Activated T-cell treated with anti-CD3 and anti-CD28 coated beads for 1 hour (primary cell): ENCODE results near the gene MYOG.

Experiments used
- DNase-seq: peaks from one replicate; pipeline ENCODE4 v3.0.0-alpha.2; 2020; ENCODE audit warnings: low read depth

Gene MYOG

DNA sequence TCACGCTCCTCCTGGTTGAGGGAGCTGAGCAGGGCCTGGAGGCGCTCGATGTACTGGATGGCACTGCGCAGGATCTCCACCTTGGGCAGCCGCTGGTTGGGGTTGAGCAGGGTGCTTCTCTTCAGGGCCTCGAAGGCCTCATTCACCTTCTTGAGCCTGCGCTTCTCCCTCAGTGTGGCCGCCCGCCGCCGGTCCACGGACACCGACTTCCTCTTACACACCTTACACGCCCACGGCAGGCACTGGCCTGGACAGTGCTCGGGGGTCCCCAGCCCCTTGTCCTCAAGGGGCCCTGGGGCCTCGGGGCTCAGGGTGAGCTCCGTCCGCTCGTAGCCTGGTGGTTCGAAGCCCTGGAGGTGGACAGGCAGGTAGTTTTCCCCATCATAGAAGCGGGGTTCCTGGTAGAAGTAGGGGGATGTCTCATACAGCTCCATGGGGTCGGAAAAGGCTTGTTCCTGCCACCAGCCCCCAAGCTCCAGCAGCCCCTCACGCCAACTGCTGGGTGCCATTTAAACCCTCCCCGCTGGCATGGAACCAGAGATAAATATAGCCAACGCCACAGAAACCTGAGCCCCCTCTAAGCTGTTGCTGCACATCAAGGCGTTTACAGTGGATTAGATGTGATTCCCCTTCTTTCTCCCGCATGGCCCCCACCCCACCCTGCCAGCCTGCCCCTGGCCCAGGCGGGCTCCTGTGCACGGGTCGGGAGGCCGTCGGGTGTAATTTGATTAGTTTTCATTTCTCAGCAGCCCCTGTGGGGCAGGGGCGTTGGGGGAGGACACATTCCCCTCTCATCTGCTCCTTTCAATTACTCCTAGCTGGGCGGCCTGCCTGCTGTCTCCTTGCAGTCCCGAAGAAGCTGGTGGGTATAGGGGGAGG, at the start of gene MYOG:
TSS of gene MYOG (minus strand) at position 485 of the 879 bp plus-strand sequence. CDS start at position 434, 51 bp downstream.
- no peak for DNase-seq

DNA sequence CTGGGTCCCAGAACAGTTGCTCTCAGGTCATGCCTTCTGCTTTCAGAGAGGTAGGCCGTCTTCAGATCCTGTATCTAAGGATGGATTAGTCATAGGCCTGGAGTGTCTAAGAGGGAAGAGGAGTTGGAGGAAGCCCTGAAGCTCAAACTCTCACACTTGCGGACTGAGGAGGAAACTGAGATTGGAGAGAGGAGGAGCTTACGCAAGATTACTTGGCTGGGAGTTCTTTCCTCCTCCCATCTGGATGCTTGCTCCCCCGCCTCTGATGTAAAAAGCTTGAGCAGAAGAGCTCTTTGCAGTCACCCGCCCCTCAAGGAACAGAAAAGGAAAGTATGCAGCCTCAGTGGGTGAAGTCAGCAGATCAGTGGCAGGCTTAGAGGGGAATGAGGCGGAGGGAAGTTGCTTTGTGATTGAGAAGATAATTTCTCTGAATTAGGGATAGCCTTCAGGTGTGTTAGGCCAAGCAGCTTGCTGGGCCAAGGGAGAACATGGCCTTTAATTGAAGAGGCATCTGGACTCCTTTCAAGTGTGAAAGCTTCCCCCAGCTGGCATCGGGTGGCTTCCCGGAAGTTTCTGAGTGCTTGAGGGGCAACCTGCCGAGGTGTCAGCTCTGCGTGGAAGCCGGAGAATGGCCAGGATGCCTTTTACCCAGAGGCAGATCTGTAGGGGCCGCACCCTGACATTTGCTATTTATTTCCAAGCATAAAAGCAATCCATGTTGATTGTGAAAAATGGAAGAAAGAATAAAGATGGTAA, 48.3 kb upstream of the MYOG start:
- no peak for DNase-seq

DNA sequence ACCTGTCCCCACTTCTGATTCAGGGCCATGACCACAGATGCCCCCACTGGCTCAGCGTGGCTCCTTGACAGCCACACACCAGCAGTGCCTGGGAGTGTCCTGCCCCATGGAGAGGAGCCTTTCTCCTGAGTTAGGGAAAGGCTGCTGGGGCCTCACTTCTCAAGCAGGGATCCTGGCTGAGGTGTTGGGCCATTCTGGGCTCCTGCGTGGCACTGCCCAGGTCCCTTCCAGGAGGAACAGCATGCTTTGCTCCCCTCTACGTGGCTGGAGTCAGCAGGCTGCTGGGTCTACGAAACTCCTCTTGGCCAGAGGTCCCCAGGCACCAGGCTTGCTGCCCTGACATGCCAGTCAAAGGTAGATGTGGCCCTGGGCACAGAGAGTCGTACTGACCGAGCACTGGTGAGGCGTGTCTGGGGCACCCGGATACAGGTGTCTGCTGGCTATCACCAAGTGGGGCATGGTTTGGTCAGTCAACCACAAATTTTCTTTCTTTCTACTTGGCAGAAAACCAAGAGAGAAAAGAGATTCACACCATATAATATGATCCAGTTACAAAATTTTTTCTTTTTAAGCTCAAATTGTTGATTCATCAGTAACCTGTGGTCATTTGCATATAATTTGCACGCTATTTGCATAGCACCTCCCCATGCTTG, 45.9 kb upstream of the MYOG start:
- DNase-seq: no peak

DNA sequence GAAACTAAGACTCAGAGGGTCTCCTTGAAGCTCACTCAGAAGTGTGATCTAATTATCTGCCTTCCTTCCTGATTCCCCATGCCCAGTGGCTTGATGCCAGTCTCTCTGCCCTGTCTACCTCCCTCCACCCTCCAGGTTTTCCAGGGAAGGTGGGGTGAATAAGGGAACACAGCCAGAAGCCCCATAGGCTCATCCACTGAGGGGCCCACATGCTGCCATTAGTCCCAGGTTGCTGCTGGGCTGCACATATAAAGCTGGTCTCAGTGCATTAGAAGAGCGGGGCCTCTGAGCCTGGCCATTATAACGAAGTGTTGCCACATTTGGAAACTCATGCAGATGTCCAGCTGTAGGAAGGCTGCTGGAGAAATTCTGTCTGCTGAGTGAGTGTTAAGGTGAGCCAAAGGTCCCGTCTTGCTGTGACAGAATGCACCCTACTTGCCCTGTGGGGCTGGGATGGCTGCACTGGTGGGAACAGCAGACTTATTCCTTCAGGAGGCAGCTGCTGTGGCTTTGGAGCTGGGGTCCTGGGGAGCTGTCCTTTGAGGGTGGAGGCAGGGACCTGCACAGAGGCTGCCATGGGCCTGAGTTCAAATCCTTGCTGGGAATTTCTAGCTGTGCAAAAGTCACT, 44.7 kb upstream of the MYOG start:
- DNase-seq: no peak

DNA sequence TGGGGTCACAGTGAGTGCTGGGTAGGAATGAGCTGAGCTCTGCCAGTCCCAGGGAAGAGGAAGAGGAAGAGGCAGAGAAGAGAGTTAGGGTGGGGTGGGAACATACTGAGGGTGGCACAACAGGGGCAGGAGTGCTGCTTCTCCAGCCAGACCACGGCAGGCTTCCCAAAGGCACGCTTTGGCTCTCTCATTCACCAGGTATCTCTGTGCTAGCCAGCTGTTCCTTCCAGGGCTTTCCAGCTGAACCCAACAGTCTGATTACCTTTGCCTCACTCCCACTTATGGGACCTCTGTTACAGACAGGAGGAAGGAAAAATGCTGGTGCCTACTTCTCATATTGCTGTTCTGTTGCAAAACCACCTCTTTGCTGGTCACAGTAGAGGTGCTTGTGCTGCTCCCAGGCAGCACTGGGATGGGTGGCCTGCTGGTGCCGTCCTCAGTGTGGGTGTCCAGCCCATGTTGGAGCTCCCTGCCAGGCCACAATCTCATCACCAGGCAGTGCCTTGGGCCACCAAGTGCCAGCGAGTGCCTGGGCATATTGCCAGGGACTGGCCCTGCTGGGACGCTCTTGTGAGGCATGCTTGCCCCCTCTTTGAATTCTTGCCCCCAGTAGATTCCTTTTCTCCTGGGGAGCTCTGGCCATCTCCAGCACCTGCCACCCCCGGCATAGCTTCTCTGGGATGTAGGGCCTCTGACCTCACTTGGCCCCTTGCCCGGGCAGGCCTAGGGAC, 43.9 kb upstream of the MYOG start:
- DNase-seq: no peak

DNA sequence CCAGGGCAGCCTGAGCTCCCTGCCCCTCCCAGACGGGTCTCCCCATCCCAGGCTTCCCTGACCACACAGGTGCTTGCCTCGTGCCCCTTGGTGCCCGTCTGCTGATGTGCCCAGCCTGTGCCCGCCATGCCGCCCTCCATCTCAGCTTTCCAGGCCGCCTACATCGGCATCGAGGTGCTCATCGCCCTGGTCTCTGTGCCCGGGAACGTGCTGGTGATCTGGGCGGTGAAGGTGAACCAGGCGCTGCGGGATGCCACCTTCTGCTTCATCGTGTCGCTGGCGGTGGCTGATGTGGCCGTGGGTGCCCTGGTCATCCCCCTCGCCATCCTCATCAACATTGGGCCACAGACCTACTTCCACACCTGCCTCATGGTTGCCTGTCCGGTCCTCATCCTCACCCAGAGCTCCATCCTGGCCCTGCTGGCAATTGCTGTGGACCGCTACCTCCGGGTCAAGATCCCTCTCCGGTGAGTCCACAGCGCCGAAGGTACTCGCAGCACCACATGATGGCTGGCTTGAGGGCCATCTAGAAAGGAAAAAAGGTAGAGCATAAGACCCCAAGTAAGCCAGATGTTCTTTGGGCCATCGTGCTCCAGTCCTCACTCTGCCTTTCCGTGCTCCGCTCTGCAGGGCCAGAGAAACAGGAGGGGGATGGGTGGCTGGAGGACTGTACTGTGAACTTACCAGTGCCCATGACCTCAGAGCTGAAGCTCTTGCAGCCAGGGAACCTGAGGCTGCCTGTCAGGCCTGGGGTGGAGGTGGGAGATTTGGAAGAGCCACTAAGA, 43.1 kb upstream of the MYOG start:
- no peak for DNase-seq

DNA sequence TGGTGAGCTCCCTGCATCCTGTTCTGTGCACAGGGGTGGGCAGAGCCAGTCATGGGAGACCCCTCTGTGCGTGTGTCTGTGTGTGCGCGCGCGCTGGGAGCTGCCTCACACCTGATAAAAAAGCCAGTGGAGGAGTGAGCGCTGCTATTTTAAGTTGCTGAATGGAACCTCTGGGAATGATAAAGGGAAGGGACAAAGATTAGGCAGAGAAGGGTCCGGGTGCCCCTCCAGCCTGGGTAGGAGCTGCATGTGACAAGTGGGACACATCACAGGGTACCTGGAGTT, 42.6 kb upstream of the MYOG start:
- DNase-seq: no peak

DNA sequence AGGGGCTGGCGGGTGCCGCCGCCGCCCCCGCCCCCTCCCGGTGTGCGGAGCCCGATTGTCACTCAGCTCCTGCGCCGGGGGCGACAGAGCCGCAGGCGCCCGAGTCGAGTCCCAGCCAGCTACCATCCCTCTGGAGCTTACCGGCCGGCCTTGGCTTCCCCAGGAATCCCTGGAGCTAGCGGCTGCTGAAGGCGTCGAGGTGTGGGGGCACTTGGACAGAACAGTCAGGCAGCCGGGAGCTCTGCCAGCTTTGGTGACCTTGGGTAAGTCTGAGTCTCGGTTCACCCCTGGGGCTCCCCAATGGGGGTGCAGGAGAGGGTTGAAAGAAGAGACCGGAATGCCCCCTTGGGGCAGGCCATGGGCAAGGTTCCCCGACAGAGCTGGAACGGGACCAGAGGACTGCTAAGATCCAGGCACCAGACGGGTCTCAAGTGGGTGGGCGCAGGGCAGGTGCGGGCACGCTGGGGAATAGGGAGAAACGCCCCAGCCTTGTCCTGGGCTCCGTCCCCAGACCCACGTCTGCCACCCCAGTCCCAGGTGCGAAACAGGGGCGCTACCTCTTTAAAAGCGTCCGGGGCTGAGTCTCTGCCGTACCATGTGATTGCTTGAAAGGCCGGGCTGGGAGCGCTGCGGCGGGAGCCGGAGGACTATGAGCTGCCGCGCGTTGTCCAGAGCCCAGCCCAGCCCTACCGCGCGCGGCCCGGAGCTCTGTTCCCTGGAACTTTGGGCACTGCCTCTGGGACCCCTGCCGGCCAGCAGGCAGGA, 42.0 kb upstream of the MYOG start, which contains the start of gene ADORA1:
TSS of gene ADORA1 (plus strand) at position 61 of the 765 bp plus-strand sequence. CDS start 1,116 bp downstream, outside the sequence.
- DNase-seq: no peak

DNA sequence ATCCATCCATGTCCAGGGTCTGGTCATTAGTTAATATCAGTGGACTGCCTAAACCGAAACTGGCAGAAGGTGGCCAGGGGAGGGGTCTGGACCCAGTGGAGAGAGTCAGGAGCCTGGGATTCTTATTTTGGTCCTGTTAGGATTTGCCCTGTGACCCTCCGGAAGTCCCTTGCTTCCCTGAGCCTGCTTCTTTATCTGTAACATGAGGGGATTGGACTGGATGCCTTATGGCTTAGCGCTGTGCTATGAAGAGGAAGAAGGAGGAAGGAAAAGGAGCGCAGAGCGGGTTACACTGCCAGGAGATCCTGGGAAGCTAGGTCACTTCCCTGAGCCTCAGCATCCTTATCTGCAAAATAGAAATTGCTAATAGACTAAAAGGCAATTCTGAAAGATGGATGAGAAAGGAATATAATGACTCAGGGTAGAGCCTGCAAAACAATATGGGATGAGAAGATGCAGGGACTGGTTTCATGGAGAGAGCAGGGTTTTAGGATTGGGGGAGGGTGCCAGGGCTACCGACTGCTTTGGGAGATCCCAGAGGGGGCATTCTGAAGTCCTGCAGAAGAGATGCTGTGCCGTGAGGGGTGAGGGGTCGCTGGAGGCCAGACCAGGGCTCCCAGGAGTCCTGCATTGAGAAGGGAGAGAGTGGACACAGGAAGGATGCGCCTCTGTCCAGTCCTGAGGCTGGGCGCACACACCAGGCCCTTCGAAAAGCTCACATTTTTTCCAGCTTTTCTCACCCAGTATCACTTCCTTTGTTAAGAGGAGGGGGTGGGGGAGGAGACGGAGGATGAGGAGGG, 41.3 kb upstream of the MYOG start:
- DNase-seq: no peak

DNA sequence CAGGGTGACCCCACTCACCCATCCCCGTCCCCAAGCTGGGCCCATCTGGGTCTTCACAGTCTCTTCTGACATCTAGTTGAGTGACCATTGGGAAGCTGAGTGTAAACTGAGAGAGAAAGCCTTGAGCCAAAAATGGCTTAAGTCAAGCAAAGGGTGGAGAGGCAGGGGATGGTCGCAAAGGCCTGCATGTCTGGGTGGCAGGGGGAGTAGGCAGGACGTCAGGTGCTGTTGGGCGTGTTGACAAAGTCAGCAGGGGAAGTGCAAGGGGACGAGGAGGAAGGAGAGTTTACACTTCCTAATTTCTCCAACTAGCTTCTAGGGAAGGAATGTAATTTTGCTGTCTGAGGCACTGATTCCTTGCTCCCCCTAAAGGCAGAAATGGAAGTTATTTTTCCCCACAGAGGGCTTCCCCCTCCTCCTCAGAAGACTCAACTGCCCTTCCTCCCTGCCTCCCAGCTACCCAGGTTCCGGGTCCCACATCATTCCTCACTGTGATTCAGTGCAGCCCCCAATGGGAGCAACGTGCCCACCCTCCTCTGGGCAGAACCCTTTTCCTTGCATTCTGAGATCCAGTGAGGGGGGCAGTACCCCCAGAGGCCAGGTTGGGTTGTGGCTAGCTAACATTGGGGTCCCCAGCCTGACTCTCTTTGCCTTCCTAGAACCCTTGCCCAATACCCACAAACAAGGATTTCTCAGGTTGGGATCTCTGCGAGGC, 40.5 kb upstream of the MYOG start:
- no peak for DNase-seq

DNA sequence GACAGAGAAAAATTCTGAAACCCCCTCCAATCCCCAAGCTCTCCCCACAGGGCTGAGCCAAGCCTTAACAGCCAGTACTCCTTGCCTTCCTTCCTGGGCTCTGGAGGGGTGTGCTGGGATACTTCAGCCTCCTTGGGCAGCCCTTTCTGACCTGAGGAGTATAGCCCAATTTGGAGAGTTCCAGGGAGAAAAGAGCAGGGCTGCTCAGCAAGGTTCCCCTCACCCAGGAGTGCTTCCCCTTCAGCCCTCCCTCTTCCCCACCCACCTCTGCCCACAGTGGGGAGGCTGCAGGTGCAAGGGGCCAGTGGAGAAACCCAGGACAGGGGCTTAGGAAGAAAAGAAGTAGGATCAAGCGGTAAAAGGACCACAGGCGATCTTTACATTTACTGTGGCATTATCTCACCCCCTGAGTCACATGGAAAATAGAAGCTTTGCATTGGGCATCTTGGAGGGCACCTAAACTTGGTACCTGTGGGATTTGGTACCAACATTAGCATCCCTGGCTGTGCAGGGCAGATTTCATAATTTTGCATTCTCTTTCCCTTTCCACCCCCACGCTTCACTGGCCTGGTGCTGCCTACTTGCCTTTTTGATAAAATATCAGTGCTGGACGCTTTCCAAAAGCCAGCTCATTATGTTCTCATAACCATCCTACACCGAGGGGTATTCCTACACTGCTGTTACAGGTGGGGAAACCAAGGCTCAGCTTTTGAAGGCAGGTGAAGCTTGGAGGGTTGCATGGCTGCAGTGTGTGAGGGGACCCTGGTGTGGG, 38.9 kb upstream of the MYOG start:
- no peak for DNase-seq

DNA sequence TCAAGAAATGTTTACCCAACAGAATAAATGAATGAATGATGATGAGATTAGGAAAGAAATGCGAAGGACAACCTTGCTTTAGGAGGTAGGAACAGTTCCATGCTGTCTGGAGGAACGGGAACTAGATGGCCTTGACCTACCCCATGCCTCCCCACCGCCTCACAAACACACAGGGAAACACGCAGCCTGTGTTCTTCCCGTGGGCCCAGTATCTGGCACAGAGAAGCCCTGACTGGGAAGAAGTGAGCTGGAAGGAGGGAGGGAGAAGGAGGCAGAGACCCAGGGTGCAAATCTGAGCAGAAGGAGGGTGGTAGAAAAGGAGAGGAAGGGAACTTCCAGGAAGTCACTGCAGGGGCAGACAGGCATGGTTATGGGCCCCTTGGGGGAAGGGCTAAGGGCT, 38.2 kb upstream of the MYOG start:
- DNase-seq: no peak

DNA sequence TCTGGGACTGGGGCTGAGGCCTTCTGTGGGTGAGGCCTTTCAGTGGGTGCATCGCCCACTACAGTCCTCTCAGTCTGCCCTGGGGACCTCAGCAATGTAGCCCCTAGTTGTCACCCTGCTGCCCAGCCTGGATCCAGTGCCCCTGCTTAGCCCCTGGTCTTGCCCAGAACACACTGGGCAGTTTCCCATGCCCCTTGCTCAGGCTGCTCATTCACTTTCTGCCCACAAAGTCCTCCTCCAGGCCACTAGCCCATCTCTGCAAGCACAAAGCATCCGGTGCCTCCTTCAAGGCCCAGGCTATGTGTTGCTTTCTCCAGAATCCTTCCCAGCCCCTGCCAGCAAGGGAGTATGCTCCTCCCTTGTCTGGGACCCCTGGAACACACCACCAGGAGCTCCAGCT, 36.3 kb upstream of the MYOG start:
- DNase-seq: no peak

DNA sequence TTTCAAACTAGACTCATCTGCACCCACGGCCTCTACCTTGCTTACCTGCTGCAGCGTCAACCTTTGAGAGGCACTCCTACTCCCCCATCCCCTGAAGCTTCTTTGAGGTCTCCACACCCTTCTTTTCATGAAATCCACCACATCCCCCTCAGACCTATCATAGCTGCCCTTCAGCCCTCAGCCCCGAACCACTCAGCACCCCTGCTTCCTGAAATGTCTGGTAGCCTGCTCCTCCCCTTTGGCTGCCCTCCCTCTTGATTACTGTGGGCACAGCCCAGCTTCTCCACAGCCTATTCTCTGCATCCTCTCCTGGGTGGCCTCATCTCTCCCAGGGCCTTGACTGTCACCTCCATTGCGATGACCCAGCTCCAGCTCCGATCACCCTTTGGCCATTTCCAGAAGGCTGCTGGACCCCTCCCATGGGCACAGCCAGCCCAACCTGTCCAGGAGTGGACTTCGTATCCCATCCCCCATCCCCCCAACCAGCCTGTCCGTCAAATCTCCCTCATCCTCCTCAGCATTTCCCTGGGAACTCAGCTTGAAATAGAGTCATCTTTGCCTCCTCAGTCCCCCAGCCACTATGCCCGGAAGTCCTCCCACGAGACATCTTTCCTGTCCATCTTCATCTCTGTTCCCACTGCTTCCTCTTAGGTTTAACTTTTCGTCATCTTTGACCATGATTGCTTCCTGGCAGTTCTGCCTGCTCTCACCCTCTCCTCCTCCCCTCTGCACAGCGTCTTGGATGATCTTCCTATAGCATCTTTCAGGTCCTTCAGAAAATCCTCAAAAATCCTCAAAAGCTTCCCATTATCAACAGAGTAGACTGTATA, 35.6 kb upstream of the MYOG start:
- no peak for DNase-seq

DNA sequence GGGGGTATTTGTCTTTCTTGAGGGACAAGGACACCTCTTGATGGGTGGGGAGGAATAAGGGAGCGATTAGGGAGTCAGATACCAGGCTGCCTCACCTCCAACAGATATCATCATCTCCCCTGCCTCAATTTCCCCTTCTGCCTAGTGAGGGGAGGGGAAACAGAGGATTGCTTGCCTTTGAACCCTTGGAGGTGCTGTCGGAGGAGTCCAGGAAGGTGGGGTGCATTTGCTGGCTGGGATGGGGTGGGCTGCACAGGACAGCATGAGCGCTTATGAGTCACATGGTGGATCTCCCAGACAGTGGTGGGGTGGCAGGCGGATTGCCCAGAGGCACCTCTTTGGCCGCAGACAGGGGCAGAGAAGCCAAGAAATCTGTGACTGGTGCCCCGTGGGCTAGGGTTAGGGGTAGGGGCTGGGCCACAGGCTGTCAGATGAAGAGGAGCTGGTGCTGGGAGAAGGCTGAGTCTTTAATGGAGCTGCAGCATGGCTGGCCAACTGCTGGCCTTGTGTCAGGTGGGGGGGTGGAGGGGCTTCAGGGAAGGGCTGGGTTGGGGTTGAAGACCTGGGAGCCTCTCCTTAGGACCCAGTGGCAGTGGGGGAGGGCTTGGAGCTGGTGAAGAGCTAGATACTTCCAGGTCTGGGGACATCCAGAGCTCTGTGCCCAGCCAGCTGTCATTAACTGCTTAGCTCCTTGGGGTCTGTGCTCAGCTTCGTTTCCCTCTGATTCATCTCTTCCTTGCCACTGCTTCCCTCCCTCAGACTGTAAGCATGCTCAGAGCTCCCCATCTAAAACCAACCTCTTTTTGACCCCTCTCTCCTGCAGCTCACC, 34.7 kb upstream of the MYOG start:
- no peak for DNase-seq
